ENCODE measurements around the gene TCP11.

TCP11 gene

DNA sequence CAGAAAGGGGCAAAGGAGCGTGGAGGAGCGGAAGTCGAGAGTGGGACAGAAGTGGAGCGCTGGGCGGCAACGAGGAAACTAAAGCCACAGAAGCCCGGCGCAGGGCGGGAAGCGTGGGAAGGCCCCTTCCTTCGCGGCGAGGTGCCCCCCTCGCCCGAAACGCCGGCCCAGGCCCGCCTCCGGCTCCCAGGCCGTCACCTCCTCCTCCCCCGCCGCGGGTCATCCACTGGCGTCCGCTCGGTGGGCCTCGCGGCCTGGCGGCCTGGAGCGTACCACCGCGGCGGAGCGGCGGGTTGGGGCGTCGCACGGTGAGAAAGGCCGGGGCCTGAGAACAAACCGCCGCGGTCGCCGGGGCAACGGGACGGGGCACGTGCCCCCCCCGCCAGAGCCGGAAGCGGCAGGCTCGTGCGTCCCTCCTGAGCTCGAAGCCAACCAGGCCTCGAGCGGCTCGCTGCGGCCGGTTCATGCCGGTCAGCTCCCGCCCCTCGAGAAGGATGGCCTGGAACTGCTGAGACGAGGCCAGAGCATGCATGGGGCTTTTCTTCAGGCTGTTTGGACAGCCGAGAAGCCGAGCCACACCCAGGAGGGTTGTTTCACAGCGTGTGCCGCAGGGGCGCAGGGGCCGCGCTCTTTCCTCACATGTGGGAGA is at the start of gene TCP11:
Gene TCP11, minus strand, starts transcription at position 333 of the 649 bp plus-strand sequence. CDS start 469 bp downstream, outside the sequence.
- no peak for DNase-seq

DNA sequence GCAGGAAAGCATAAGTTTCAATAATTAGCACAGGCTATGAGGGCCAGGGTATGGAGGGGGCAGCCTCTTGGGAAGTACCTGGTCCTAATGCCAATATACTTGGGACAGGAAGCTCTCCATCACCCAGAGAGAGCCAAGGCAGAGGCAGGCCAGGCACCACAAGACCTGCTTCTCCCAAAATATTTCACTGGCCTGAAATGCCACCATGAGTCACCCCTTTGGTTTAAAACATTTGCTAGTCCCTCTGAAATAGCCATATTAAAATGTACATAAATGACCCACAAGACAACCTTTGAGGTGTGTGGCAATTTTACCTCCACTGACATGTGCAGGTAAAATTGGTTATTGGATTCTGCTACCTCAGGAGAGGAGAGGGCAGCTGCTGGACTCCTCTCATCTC is 49.2 kb upstream of the TCP11 start:
- DNase-seq, result no peak

DNA sequence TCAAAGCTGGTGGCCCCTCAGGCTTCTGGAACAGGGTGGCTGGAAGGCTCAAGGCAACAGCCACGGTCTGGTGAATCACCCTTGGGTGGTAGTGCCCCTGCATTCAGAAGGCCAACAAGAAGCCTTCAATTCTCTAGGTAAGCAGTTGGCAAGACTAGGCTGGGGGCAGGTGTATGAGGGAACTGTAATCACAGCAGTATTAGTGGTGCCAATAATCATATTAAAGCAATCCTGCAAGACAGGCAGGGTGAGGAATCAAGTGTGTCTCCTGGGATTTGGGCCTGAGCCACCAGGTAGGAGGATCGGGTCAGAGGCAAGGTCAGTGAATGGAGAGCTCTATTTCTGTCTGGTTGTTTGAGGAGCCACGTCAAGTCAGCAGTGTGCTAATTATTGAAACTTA is 47.7 kb upstream of the TCP11 start:
- DNase-seq, result no peak

DNA sequence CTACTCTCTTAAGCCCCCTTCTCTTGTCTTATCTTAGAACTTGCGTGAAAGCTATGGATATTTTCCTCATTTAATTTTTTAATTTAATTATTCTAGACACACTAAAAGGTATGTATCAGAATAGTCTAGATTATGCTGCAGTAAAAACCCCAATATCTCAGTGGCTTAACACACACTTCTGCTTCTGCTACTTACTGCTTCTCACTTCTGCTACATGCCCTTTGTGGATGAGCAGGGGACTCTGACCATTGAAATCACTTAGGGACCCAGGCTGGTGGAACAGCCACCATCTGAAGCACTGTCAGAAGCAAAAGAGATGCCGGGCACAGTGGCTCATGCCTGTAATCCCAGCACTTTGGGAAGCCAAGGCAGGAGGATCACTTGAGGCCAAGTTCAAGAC is 45.4 kb upstream of the TCP11 start:
- no peak for DNase-seq

DNA sequence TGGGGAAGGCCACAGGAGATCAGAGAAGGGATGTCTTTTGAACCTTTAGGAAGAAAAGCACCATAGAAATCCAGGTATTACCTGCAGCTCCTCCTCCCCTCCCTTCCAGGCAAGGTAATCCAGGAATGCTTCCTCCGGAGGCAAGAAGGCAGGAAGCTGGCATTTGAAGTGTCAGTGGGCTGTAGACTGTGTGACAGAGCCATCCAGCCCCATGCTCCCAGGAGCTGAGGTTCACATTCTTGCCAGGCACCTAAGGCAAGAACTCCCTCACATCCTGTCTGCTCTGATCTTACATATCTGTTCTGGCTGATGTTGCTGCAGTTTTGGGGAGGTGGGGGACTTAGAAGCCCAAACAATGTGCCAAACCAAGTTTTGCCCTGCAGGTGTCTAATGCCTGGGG is 44.8 kb upstream of the TCP11 start:
- no peak for DNase-seq

DNA sequence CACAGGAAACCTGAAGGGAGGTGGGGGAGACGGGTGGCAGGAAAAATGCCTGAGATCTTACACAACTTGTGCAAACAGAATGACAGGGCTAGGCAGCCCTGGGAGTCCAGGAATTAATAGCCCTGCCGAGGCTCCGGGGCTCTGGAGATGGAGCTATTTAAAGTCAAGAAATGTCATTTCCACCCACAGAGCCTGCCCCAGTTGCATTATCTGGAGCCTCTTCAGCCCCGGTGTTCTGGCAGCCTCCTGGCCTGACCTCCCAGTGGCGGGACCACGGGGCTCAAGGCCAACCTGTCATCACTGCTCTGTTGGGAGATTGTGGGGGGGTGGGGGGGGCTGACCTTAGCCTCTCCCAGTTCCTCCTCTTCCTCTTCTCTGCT is 44.2 kb upstream of the TCP11 start:
- no peak for DNase-seq

DNA sequence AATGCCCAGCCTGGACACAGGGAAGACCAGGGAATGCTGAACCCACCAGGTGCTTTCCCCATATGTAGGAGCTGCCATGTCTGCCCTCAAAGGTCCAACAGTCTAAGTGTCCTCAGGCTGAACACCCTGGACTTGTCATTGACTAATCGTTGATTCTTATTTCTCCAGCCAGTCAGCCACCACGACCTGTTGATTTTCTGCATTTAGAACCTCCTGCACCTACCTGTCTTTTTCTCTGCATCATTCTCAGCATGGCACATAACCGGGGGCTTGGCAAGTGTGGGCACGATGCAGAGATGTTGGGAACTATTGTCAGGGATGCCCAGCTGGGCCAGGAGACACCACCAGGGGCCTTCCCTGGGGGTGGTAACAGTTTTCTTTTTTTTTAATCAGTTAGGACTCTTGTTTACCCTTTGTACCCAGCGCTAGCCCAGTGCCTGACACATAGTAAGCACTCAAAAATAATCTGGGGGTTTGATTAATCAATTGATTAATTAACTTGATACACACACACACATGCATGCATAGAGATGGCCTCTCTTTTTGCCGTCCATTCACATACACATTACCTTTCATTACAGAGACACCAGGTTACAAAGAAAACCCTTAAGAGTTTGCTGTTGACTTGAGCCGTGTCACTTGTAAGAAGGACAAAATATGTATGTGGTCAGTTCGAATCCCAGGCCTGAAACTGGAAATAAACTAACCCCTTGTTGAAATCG is 43.6 kb upstream of the TCP11 start:
- no peak for DNase-seq

DNA sequence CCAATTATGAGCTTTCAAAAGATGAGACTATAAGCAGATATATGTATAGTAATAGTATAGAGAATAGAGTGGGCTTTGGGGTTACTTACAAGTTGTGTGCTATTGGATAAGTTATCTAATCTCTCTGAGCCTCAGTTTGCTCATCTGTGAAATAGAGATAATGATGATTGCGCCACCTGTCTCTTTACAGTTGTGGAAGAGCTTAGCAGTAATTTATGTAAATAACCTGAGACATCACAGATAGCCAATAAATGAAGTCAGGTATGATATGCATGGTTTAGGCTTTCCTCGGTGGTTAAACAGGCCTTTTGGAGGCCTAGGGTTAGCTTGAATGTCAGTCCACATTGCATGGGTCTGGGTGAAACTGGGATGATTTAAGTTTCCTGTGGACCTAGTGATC is 42.8 kb upstream of the TCP11 start:
- no peak for DNase-seq

DNA sequence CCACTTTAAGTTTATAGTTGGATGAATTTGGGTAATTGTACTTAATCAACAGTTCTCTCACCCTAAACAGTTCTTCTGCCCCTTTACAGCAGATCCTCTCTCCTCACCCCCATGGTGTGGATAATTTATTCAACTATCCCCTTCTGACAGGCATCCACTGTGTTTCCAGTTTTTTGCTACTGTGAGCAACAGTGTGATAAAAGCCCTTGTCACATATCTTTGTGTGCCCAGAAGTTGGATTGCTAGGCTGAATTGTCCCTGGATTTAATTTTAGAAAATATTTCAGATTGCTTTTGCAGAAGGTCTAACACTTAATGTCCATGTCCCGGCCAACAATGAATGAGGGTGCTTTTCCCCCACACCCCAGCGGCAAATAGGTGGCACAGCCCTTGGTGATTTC is 42.1 kb upstream of the TCP11 start:
- no peak for DNase-seq

DNA sequence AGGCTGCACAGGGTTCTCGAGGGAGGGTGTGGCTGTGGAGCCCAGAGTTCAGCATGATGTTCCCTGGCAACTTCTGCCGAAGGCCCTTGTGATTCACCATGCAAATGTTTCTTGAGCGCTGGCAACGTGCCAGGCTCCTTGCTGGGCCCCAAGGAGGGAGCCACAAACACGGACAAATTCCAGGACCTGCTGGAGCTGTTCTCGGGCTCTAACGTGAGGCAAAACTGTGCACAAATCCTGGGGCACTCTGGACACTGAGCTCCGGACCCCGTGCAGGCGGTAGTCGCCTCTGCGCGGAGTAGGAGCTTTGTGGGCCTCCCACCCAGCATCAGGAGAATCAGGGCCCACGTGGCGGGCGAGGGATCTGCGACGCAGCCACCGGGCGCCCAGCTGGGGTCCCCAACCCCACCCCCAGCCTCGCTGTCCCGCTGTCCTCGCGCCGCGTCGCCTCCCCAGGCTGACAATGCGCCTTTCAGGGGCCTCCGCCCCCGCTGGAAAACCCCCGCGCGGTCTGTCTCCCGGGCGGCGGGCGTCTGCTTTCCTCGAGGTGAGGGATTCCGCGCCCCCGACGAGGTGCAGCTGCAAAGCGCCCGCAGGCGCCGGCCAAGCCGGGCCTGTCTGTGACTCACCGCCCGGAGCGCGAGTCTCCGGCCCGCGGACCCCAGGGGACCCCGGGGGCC is 40.9 kb upstream of the TCP11 start:
- DNase-seq, result no peak

DNA sequence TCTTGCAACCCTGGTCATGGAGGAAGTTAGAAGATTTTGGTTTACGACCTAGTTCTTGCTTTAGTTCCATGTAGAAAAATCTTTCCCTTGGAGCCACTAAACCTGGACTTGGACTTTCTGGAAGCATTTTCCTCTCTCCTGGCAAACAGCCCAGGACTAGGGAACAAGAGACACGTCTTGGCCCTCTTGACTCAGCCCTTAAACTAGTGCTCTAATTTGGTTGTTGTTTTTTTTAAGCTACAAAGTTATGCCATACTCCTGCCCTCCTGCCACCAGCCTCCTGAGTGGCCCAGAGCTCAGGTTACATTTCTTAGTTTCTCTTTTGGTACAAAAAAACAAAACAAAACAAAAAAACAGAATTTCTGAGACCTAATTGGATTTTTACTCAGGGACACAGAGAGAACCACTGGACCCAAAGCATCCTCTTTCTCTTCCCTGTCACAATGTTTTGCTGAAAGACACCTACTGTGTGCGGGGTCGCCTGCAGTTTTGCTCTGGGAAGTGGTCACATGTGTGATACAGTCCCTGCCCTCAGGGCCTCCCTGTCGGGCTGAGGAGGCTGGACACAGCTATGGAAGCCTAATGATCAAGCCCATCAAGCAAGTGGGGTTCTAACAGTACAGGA is 40.3 kb upstream of the TCP11 start:
- DNase-seq, result no peak

DNA sequence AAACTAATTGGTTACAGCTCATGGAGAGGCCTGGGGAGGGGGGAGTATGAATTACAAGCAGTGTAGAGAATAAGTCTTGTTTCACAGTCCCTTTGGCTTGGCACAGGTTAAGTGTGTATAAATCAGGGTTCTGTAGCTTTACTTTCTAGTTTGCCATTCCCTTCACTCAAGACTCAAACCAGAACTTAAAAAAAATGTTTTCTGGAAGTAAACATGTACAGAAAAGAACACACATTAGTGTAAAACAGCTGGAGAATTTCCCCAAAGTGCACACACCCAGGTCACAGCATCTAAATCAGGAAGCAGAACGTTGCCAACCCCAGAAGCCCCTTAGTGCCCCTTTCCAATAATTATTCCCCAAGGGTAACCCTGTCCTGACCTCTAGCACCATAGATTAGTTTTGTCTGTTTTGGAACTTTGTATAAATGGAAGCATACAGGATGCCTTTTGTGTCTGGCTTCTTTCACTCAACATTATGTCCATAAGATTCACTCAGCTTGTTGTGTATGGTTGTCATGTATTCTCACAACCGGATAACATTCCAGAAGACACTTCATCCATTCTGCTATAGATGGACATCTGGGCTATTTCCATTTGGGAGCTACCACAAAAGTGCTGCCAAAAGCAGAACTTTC is 38.9 kb upstream of the TCP11 start:
- no peak for DNase-seq

DNA sequence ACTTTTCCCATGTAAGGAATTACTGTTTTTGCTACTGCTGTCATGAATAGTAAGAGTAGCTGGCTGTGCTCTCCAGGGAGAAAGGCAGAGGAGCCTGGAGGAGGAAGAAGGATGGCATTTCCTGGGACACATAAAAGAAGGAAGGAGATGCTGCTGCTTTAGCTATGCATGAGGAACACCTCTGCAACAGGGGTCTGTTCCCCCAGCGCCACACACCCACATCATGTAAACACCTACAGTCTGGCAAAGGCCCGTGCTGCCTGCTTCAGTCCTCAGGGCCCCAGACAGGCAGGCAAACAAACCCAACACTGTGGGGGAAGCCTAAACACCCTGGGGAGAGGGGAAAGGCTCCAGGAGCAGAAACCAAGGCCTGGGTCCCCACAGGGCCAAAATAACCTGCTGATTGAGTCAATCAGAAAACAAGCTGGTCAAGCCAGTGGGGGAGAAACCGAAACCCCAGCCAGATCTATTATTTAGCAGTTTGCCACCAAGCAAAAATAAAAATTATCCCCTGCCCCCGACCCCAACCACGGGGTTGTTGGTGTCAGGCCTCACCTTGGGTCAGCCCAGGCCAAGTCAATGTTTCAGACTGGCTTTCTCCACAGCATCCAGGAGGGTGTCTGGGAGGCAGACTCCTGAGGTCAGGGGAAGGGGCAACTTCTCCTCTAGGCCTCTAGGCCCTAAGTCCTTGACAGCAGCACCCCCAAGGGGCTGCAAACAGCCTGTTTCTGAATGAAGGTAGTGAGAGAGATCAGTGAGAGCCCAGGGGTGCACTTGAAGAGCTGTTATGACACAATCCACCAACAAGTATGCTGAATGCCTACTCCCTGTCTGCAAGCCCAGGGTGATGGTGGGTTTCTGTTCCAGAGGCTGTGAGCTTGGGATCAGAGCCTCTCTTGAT is 38.0 kb upstream of the TCP11 start:
- DNase-seq, result no peak

DNA sequence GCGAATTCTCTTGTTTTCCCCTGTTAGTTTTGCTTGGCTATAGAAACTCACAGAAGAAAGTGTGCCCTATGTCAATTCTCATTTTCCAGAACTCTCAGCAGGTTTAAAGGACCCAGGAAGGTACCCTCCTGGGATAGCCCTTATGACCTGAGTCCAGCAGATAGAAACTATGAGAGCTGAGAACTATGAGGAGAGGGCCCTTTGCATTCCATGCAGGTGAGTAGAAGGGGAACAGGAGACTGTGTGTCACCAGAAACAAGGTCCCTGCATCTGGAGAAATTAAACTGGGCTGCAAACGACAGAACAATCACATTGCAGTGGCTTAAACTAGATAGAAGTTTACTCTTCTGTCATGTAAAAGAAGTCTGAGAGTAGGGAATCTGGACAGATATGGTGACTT is 36.9 kb upstream of the TCP11 start:
- no peak for DNase-seq

DNA sequence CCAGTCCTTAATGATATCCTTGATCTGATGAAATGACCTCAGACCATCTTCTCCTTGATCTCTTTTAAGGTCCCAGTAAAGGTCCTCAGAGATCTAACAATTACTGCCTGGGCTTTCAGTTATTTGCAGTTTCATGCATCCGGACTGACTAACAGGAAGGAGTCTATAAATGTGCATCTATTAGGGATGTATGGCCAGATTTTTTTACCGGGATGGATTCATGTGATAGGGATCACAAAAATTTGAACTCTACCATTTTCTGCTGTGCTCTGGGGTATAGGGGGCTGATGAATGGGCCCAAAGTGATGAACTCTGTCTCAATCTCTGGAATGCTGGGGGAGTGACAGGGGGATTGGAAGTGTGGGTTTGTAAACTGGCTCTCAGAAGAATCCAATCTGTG is 36.5 kb upstream of the TCP11 start:
- no peak for DNase-seq

DNA sequence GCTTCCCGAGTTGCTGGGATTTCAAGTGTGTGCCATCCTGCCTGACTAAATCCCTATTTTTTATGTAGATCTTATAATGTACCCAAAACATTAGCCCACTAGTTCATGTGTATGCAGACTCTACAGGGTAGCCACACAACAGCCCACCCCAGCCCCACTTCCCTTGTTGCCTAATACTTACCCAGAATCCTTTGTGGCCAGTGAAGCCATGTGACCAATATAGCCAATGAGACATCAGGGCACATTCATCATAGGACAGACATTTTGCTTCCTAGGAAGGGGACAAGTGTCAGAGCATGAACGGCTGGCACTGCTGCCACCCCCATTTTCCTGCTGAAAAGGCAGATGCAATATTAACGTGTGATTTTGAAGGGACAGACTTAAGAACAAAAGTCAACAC is 36.0 kb upstream of the TCP11 start:
- no peak for DNase-seq

DNA sequence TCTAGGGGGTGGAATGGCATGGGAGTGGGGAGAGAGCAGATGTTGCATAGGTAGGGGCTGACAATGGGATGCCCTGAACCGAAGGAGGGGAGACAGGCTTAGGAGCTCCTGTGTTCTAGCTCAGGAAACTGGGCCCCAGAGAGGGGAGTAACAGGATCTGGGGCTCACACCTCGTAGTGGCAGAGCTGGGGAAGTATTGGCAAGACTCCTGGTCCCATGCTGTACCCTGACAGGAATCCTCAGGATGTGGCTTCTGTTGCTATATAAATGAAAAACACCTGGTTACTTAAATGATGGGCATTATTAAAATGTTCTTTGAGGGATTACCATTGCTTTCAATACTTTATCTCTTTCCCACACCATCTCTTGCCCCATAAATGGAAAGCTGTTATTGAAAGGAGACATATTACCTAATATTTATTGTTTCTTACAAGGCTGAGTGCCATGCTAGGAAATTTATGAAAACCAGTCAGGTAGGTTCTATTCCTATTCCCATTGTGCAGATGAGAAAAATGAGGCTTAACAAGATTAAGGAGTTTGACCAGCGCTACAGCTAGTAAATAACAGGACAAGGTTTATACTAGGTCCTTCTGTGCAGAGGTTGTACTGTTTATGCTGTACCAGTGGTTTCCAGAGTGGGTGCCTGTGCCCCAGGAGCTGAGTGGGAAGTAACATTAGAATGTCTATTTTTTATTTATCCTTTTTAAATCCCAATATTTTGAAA is 35.3 kb upstream of the TCP11 start:
- no peak for DNase-seq

DNA sequence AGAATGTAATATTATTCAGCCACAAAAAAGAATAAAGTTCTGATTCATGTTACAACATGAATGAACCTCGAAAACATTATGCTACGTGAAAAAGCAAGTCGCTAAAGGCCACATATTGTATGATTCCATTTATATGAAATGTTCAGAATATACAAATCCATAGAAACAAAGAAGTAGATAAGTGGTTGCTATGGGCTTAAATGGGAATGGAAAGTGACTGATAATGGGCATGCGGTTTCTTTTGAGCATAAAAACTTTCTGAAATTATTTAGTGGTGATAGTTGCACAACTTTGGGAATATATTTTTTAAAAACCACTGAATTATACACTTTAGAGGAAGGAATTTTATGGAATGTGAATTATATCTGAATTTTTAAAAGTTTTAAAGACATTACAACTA is 33.4 kb upstream of the TCP11 start:
- DNase-seq, result no peak

DNA sequence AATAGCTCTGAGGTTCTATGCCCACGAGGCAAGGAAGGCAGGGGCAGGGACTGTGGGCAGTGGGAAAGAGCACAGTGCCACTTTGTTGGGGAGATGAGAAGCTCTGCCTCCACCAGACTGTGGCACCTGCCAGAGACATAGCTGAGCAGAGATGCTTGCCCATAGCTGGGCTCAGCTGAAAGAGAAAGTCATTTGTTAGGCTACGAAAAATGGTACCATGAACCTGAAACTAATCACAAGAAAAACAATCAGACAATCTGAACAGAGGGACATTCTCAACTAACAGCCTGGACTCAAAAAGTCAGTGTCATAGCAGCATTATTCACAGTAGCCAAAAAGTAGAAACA is 32.9 kb upstream of the TCP11 start:
- DNase-seq, result no peak

DNA sequence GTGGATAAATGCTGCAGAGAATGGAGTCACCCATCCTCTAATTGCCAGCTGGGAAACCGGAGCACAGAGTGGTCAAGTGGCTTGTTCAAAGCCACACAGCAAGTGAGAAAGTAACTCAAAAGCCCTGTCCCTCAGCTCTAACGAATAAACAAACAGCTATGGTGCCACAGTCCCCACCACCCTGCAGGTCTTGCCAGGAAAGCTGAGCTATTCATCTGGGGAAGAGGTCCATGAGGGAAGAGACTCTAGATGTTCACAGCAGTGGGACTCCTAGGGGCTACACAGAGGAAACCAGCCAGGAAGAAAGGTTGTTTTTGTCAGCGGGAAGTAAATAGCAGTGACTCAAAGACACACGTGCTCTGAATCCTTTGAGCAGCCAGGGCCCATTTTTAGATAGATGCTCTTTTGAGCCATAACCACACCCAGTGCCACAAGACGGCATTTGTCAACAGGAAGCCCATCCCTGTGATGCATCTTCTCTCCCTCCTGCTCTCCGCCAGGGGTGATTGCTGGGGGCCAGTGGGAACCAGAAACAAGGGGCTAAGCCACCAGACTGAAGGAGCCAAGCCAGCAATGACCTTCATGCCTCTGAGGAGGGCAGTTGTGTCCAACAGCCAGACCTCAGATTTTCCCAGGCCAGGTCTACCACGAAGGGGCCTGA is 32.4 kb upstream of the TCP11 start:
- DNase-seq, result no peak

DNA sequence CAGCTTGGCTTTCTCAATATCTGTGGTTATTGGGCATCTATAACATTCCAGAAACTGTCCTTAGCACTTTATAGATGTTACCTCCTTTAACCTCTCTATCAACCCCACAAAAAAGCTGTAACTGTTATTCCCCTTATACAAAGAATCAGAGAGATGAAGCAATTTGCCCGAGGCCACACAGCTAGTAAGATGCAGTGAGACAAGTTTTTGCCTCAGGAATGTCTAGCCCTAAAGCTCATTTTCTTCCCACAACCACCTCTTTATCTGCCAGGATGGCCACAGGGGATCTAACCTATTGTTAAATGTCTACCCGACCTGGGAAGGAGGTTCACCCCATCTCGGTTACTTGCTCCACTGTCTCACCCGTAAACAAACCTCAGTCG is 31.9 kb upstream of the TCP11 start:
- DNase-seq, result no peak

All from NCI-H1105 (cell line).